DOHH2 (cell line): ENCODE results near the gene TSKU.

Experiments
- H3F3A ChIP-seq: fragments of 200-600 bp; sonication (generic), shearing (Covaris generic); 2 replicates; pipeline ENCODE4 v1.6.0; 2016; ENCODE audit warnings: antibody characterized with exemption, mild to moderate bottlenecking; ENCODE audit not compliant: control insufficient read depth, insufficient read depth
- H3K27ac ChIP-seq: fragments of 200-600 bp; sonication (generic); 2 replicates; pipeline ENCODE4 v1.5.1; 2014; ENCODE audit warnings: low read depth, mild to moderate bottlenecking, low read length, moderate library complexity
- H3K27me3 ChIP-seq: fragments of 200-600 bp; sonication (generic); 2 replicates; pipeline ENCODE4 v1.6.1; 2014; ENCODE audit warnings: mild to moderate bottlenecking, low read length, mixed read lengths; ENCODE audit not compliant: control insufficient read depth
- H3K36me3 ChIP-seq: fragments of 200-600 bp; sonication (generic); 2 replicates; pipeline ENCODE4 v1.6.1; 2014; ENCODE audit warnings: mild to moderate bottlenecking, low read length, moderate library complexity, mixed read lengths; ENCODE audit not compliant: control insufficient read depth
- H3K4me1 ChIP-seq: fragments of 200-600 bp; sonication (generic); 2 replicates; pipeline ENCODE4 v1.6.1; 2014; ENCODE audit warnings: mild to moderate bottlenecking, low read length, mixed read lengths; ENCODE audit not compliant: control insufficient read depth
- H3K4me2 ChIP-seq: fragments of 200-600 bp; sonication (generic); 2 replicates; pipeline ENCODE4 v1.6.0; 2014; ENCODE audit warnings: mild to moderate bottlenecking, low read length, moderate library complexity
- H3K4me3 ChIP-seq: fragments of 200-600 bp; sonication (generic); 2 replicates; pipeline ENCODE4 v1.5.1; 2014; ENCODE audit warnings: mild to moderate bottlenecking, low read length, mixed read lengths
- H3K79me2 ChIP-seq: fragments of 200-600 bp; sonication (generic); 2 replicates; pipeline ENCODE4 v1.6.1; 2014; ENCODE audit warnings: mild to moderate bottlenecking, low read length, mixed read lengths; ENCODE audit not compliant: control insufficient read depth
- H3K9me2 ChIP-seq: fragments of 200-600 bp; sonication (generic); replicated peaks from 2 replicates; pipeline ENCODE4 v1.6.1; 2014; ENCODE audit warnings: mild to moderate bottlenecking, low read length, mixed read lengths; ENCODE audit not compliant: control insufficient read depth
- H3K9me3 ChIP-seq: fragments of 200-600 bp; sonication (generic); 2 replicates; pipeline ENCODE4 v1.6.1; 2014; ENCODE audit warnings: antibody characterized with exemption, low read length, mixed read lengths; ENCODE audit not compliant: control insufficient read depth, insufficient read depth
- H4K20me1 ChIP-seq: fragments of 200-600 bp; sonication (generic); 2 replicates; pipeline ENCODE4 v1.6.0; 2014; ENCODE audit warnings: low read depth, mild to moderate bottlenecking, antibody characterized with exemption, low read length, moderate library complexity; ENCODE audit not compliant: control insufficient read depth, insufficient read depth
- CTCF ChIP-seq: fragments of 200-600 bp; sonication (generic); IDR thresholded peaks from one replicate; pipeline ENCODE4 v1.5.1; 2014; ENCODE audit warnings: antibody characterized with exemption, mild to moderate bottlenecking, low read depth, low read length; ENCODE audit not compliant: poor library complexity, severe bottlenecking
- EZH2phosphoT487 ChIP-seq: fragments of 200-600 bp; sonication (generic); IDR thresholded peaks from 2 replicates; pipeline ENCODE4 v1.6.1; 2017; ENCODE audit warnings: borderline replicate concordance, mild to moderate bottlenecking, antibody characterized with exemption, low read length, moderate library complexity, mixed read lengths

The TSKU gene

GRCh38 chr11:76801225-76801624 is 18.1 kb downstream of the TSKU start:
- Histone ChIP-seq H3K9me3 (no peaks in the 10 kb centered on the region), H3K27ac (no peak overlapping the region), H3K9me2 (no peaks in the 10 kb centered on the region), H4K20me1 (no peaks in the 10 kb centered on the region), H3F3A (no peaks in the 10 kb centered on the region), H3K4me2 (no peak overlapping the region), H3K4me1 (peaks cover 7% of the 10 kb centered on the region; the same call in 1 of the 2 replicates), H3K36me3 (no peaks in the 10 kb centered on the region), H3K79me2 (no peaks in the 10 kb centered on the region), H3K27me3 (peaks cover 4% of the 10 kb centered on the region; the same call in 1 of the 2 replicates), H3K4me3 (no peak overlapping the region)
- TF ChIP-seq EZH2phosphoT487 (no peak), CTCF (no peak)

GRCh38 chr11:76801736-76802135 is 18.6 kb downstream of the TSKU start:
- no peaks in the 10 kb centered on the region for H3K9me2 ChIP-seq
- H3K27me3 ChIP-seq, result peaks cover 4% of the 10 kb centered on the region; the same call in 1 of the 2 replicates
- no peak for TF ChIP-seq CTCF
- TF ChIP-seq EZH2phosphoT487, result no peak
- no peak overlapping the region for H3K4me2 ChIP-seq
- H3F3A ChIP-seq, result no peaks in the 10 kb centered on the region
- no peaks in the 10 kb centered on the region for H3K36me3 ChIP-seq
- H3K9me3 ChIP-seq, result no peaks in the 10 kb centered on the region
- H3K79me2 ChIP-seq, result no peaks in the 10 kb centered on the region
- H3K4me3 ChIP-seq, result no peak overlapping the region
- peaks cover 7% of the 10 kb centered on the region; the same call in 1 of the 2 replicates for H3K4me1 ChIP-seq
- no peaks in the 10 kb centered on the region for H4K20me1 ChIP-seq
- H3K27ac ChIP-seq, result no peak overlapping the region

- peaks cover 7% of the 10 kb centered on the region; the same call in 1 of the 2 replicates for H3K4me1 ChIP-seq
- H3K9me2 ChIP-seq, result no peaks in the 10 kb centered on the region
- H3K4me2 ChIP-seq, result no peak overlapping the region
- no peaks in the 10 kb centered on the region for H3F3A ChIP-seq
- no peak overlapping the region for H3K4me3 ChIP-seq
- peaks cover 6% of the 10 kb centered on the region; the same call in 1 of the 2 replicates for H3K27me3 ChIP-seq
- no peak overlapping the region for H3K27ac ChIP-seq
- no peaks in the 10 kb centered on the region for H4K20me1 ChIP-seq
- TF ChIP-seq EZH2phosphoT487 (no peak), CTCF (no peak)
- no peaks in the 10 kb centered on the region for H3K9me3 ChIP-seq
- no peaks in the 10 kb centered on the region for H3K36me3 ChIP-seq
- no peaks in the 10 kb centered on the region for H3K79me2 ChIP-seq
Measured at GRCh38 chr11:76802151-76802550, 19.0 kb downstream of the TSKU start.

GRCh38 chr11:76802621-76803020 is 19.5 kb downstream of the TSKU start:
- H3K4me1 ChIP-seq, result peaks cover 7% of the 10 kb centered on the region; the same call in 1 of the 2 replicates
- H3K4me2 ChIP-seq, result no peak overlapping the region
- no peaks in the 10 kb centered on the region for H3F3A ChIP-seq
- peaks cover 7% of the 10 kb centered on the region; the same call in 1 of the 2 replicates for H3K27me3 ChIP-seq
- H3K4me3 ChIP-seq, result no peak overlapping the region
- H3K27ac ChIP-seq, result no peak overlapping the region
- no peaks in the 10 kb centered on the region for H3K9me3 ChIP-seq
- H3K36me3 ChIP-seq, result no peaks in the 10 kb centered on the region
- no peaks in the 10 kb centered on the region for H3K9me2 ChIP-seq
- no peak for TF ChIP-seq EZH2phosphoT487
- TF ChIP-seq CTCF, result no peak
- H3K79me2 ChIP-seq, result no peaks in the 10 kb centered on the region
- no peaks in the 10 kb centered on the region for H4K20me1 ChIP-seq
